ENCODE data around the gene RERE.

DNA sequence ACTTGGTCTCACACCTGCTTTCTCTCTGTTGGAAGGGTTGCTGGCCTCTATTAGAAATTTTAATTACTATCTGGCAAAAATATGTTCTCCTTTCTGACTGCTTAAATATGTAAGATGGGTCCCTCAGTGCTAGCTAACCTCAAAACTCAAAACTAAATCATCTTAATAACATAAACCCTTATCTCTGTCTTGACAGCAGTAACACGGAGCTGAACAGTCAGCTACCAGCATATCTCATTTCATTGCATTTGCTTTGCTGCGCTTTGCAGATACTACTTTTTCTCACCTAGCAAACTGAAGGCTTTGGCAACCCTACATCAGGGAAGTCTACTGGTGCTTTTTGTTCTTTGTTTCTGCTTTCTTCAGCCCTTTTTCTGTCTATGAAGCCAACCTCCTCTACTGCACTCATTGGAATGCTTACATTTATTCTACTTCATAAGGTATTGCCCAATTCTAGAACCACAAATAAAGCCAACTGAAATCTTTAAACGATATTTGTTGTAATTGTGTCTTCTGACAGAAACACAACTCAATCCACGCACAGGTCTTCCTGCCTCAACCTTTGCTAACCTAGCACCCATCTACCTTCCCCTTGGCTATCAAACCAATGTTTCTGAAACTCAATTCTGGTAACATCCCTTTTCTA is 95.6 kb downstream of the RERE start:
- TF ChIP-seq, protein P1, sequence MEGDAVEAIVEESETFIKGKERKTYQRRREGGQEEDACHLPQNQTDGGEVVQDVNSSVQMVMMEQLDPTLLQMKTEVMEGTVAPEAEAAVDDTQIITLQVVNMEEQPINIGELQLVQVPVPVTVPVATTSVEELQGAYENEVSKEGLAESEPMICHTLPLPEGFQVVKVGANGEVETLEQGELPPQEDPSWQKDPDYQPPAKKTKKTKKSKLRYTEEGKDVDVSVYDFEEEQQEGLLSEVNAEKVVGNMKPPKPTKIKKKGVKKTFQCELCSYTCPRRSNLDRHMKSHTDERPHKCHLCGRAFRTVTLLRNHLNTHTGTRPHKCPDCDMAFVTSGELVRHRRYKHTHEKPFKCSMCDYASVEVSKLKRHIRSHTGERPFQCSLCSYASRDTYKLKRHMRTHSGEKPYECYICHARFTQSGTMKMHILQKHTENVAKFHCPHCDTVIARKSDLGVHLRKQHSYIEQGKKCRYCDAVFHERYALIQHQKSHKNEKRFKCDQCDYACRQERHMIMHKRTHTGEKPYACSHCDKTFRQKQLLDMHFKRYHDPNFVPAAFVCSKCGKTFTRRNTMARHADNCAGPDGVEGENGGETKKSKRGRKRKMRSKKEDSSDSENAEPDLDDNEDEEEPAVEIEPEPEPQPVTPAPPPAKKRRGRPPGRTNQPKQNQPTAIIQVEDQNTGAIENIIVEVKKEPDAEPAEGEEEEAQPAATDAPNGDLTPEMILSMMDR (conservative IDR thresholded peaks at IDR 0.05 in 1 of 2, IDR thresholded peaks at IDR 0.05 in 1 of 2; ENCODE audit: extremely low read depth in 1 of 2, insufficient read depth in 1 of 2, low read depth in 1 of 2, low read length in 2 of 2): no peak
- TF ChIP-seq EZH2 (IDR thresholded peaks at IDR 0.05; ENCODE audit: borderline replicate concordance, low read length): no peak
